Calu3 (cell line): ENCODE measurements around the gene NOD1. TPM values are rescaled to one million over a fixed set of nuclear protein-coding genes. Genes with fewer than 3 reads are reported as not detected.
"Not testable (repeated sequence)": the region's sequence is repeated elsewhere in the genome, so short reads cannot be mapped to it uniquely, and the experiment has no call there.

ENCODE experiments used
- BruUV-seq: library from RNA; stranded (reverse); fragments of 400-500 nt; replicated peaks from 2 replicates; lab custom pipeline; 2021; lab: Mats Ljungman, UMichigan
- CTCF ChIA-PET: fragments of 300-600 bp; sonication (Branson Sonifier 250); formaldehyde crosslinking; loops from one replicate; lab custom pipeline; 2022; ENCODE audit warnings: antibody characterized with exemption; lab: Charles Lee
- DNase-seq: peaks from one replicate; pipeline ENCODE4 v3.0.0; 2022
- H3K27ac Mint-ChIP-seq: one replicate; pipeline ENCODE4 v1.8.0; 2022; ENCODE audit warnings: mixed read lengths; ENCODE audit not compliant: unreplicated experiment
- H3K27me3 Mint-ChIP-seq: one replicate; pipeline ENCODE4 v1.8.0; 2022; ENCODE audit warnings: mixed read lengths; ENCODE audit not compliant: unreplicated experiment
- H3K36me3 Mint-ChIP-seq: one replicate; pipeline ENCODE4 v1.8.0; 2022; ENCODE audit warnings: mild to moderate bottlenecking, moderate library complexity, mixed read lengths; ENCODE audit not compliant: insufficient read depth, unreplicated experiment
- H3K4me1 Mint-ChIP-seq: one replicate; pipeline ENCODE4 v1.8.0; 2022; ENCODE audit warnings: mild to moderate bottlenecking, low read depth, mixed read lengths; ENCODE audit not compliant: unreplicated experiment
- H3K4me3 Mint-ChIP-seq: one replicate; pipeline ENCODE4 v1.8.0; 2022; ENCODE audit warnings: mild to moderate bottlenecking, low read depth, moderate library complexity, mixed read lengths; ENCODE audit not compliant: unreplicated experiment
- H3K9me3 Mint-ChIP-seq: one replicate; pipeline ENCODE4 v1.8.0; 2022; ENCODE audit warnings: low read depth, mixed read lengths; ENCODE audit not compliant: unreplicated experiment
- CTCF ChIP-seq: fragments of 200-600 bp; IDR thresholded peaks from one replicate; pipeline ENCODE4 v1.8.0; 2022; ENCODE audit warnings: antibody characterized with exemption; ENCODE audit not compliant: unreplicated experiment
- intact Hi-C: fragments of 100-400 bp; cut with micrococcal nuclease; formaldehyde crosslinking; loops from one replicate; pipeline ENCODE4 v1.10.0; 2022; ENCODE audit not compliant: unreplicated experiment
- total RNA-seq: library from RNA; stranded (reverse); gene quantifications from 2 replicates; pipeline ENCODE4 v1.2.3, GENCODE V29; 2022

NOD1 gene
- total RNA-seq, 1 experiment from 2014 or later, result 11.7 TPM

GRCh38 chr7:30487371-30487770, 8.8 kb upstream of the NOD1 start:
- Mint-ChIP-seq H3K4me1 (no peaks in the 10 kb centered on the region), H3K27ac (no peak overlapping the region), H3K36me3 (no peaks in the 10 kb centered on the region), H3K27me3 (no peaks in the 10 kb centered on the region), H3K9me3 (peaks cover 2% of the 10 kb centered on the region), H3K4me3 (no peak overlapping the region)
- no peak for TF ChIP-seq CTCF
- intact Hi-C loops, result no loop called here
- BruUV-seq, result no TSS peak
- DNase-seq, result no peak
- CTCF ChIA-PET, result interaction anchor here (1.0 kb wide), 1 partner anchor 413 kb away, joined by 3 read pairs; no protein-coding TSS in a partner anchor

- no peaks in the 10 kb centered on the region for H3K4me1 Mint-ChIP-seq
- no peaks in the 10 kb centered on the region for H3K27me3 Mint-ChIP-seq
- no peak for TF ChIP-seq CTCF
- H3K36me3 Mint-ChIP-seq, result no peaks in the 10 kb centered on the region
- no peak overlapping the region for H3K27ac Mint-ChIP-seq
- no peaks in the 10 kb centered on the region for H3K9me3 Mint-ChIP-seq
- no TSS peak for BruUV-seq
- no peak overlapping the region for H3K4me3 Mint-ChIP-seq
- no peak for DNase-seq
- CTCF ChIA-PET, result no interaction called here
- intact Hi-C loops, result no loop called here
Observed at GRCh38 chr7:30485667-30486066, 7.1 kb upstream of the NOD1 start.

- H3K27me3 Mint-ChIP-seq, BruUV-seq, H3K4me3 Mint-ChIP-seq, H3K27ac Mint-ChIP-seq, DNase-seq, intact Hi-C loops, H3K4me1 Mint-ChIP-seq, CTCF ChIA-PET, H3K9me3 Mint-ChIP-seq: not testable (repeated sequence)
- peaks cover 13% of the 10 kb centered on the region for H3K36me3 Mint-ChIP-seq
Observed at GRCh38 chr7:30481416-30481815, 2.8 kb upstream of the NOD1 start.

GRCh38 chr7:30479202-30480120, 877 bp upstream of the NOD1 start:
- Mint-ChIP-seq H3K27me3 (no peaks in the 10 kb centered on the region), H3K4me3 (no peak overlapping the region), H3K9me3 (no peaks in the 10 kb centered on the region), H3K36me3 (peaks cover 13% of the 10 kb centered on the region), H3K4me1 (no peaks in the 10 kb centered on the region), H3K27ac (no peak overlapping the region)
- CTCF ChIA-PET, result interaction anchor here (1.3 to 1.4 kb wide), 2 partner anchors 14 to 72 kb away, joined by 3 to 6 read pairs; no protein-coding TSS in a partner anchor
- no peak for DNase-seq
- intact Hi-C loops, result no loop called here
- no TSS peak for BruUV-seq
- TF ChIP-seq CTCF, result no peak
